Activated CD8-positive, alpha-beta memory T cell treated with anti-CD3 and anti-CD28 coated beads, Interleukin-2, amount 10 ng/mL, durations not matched to agents 7 days and 5 days (primary cell): ENCODE data around the gene RIPK1. TPM values are rescaled to one million over a fixed set of nuclear protein-coding genes. Genes with fewer than 3 reads are reported as not detected.
"Not testable (repeated sequence)": the region's sequence is repeated elsewhere in the genome, so short reads cannot be mapped to it uniquely, and the experiment has no call there.

Experiments used
- ATAC-seq: fragments of 150-1000 bp; cut with Tn5 transposase; one replicate; pipeline ENCODE4 v1.10.0; 2021; ENCODE audit warnings: moderate library complexity
- CTCF ChIA-PET: fragments of 350-600 bp; sonication (Branson Sonifier 250); formaldehyde crosslinking; loops from one replicate; lab custom pipeline; 2021; ENCODE audit warnings: antibody characterized with exemption; lab: Charles Lee
- DNase-seq: peaks from one replicate; pipeline ENCODE4 v3.0.0-alpha.2; 2020
- H3K27ac Mint-ChIP-seq: one replicate; pipeline ENCODE4 v1.8.0; 2021; ENCODE audit warnings: mild to moderate bottlenecking, mixed read lengths
- H3K27me3 Mint-ChIP-seq: one replicate; pipeline ENCODE4 v1.8.0; 2021; ENCODE audit warnings: mixed read lengths
- H3K36me3 Mint-ChIP-seq: one replicate; pipeline ENCODE4 v1.8.0; 2021; ENCODE audit warnings: mild to moderate bottlenecking, mixed read lengths
- H3K4me1 Mint-ChIP-seq: one replicate; pipeline ENCODE4 v1.8.0; 2021; ENCODE audit warnings: mixed read lengths
- H3K4me3 Mint-ChIP-seq: one replicate; pipeline ENCODE4 v1.8.0; 2021; ENCODE audit warnings: mild to moderate bottlenecking, moderate library complexity, mixed read lengths
- H3K9me3 Mint-ChIP-seq: one replicate; pipeline ENCODE4 v1.8.0; 2022; ENCODE audit warnings: low read depth, mixed read lengths
- total RNA-seq, 2 experiments: library from RNA; stranded (reverse); gene quantifications; one replicate each; pipeline ENCODE4 v1.2.3, GENCODE V29; 2021

Gene RIPK1
- total RNA-seq, 2 experiments from 2014 or later, result 26.6 to 29.6 TPM

- no peaks in the 10 kb centered on the region for H3K9me3 Mint-ChIP-seq
- CTCF ChIA-PET, result interaction anchor here (0.7 to 1.5 kb wide), 4 partner anchors 11 to 315 kb away, joined by 3 to 4 read pairs (median 3); partner anchors contain the start of gene BPHL
- no peaks in the 10 kb centered on the region for H3K27me3 Mint-ChIP-seq
- no peak overlapping the region for H3K4me3 Mint-ChIP-seq
- H3K4me1 Mint-ChIP-seq, result peaks cover 40% of the 10 kb centered on the region
- no peak overlapping the region for H3K27ac Mint-ChIP-seq
- DNase-seq (no peak), ATAC-seq (no peak)
- peaks cover 41% of the 10 kb centered on the region for H3K36me3 Mint-ChIP-seq
Observed at GRCh38 chr6:3076320-3076719, 8.0 kb downstream of the RIPK1 start.

- H3K27me3 Mint-ChIP-seq, result no peaks in the 10 kb centered on the region
- ATAC-seq (no peak), DNase-seq (no peak)
- H3K9me3 Mint-ChIP-seq, result no peaks in the 10 kb centered on the region
- H3K4me3 Mint-ChIP-seq, result no peak overlapping the region
- peaks cover 32% of the 10 kb centered on the region for H3K4me1 Mint-ChIP-seq
- H3K27ac Mint-ChIP-seq, result no peak overlapping the region
- peaks cover 47% of the 10 kb centered on the region for H3K36me3 Mint-ChIP-seq
- CTCF ChIA-PET, result interaction anchor here (1.4 kb wide), 1 partner anchor 42 kb away, joined by 4 read pairs; the partner anchor contains the start of gene BPHL
Observed at GRCh38 chr6:3077430-3077829, 9.1 kb downstream of the RIPK1 start.

- H3K27me3 Mint-ChIP-seq, H3K27ac Mint-ChIP-seq, ATAC-seq, H3K9me3 Mint-ChIP-seq, DNase-seq, H3K4me3 Mint-ChIP-seq: not testable (repeated sequence)
- Mint-ChIP-seq H3K4me1 (peaks cover 27% of the 10 kb centered on the region), H3K36me3 (peaks cover 57% of the 10 kb centered on the region)
- CTCF ChIA-PET, result interaction anchor here (1.0 to 1.5 kb wide), 2 partner anchors 10 to 18 kb away, joined by 3 read pairs; partner anchors contain the start of gene RIPK1
Observed at GRCh38 chr6:3078952-3079351, 10.7 kb downstream of the RIPK1 start.

- Mint-ChIP-seq H3K4me3 (no peak overlapping the region), H3K36me3 (peaks cover 62% of the 10 kb centered on the region), H3K9me3 (no peaks in the 10 kb centered on the region), H3K27me3 (no peaks in the 10 kb centered on the region), H3K27ac (no peak overlapping the region), H3K4me1 (peaks cover 26% of the 10 kb centered on the region)
- DNase-seq (no peak), ATAC-seq (no peak)
- CTCF ChIA-PET, result interaction anchor here (1.5 kb wide), 2 partner anchors 9 to 17 kb away, joined by 3 to 4 read pairs; no protein-coding TSS in a partner anchor
Observed at GRCh38 chr6:3079682-3080081, 11.4 kb downstream of the RIPK1 start.

GRCh38 chr6:3081960-3082359, 13.7 kb downstream of the RIPK1 start:
- no peak for DNase-seq
- no peaks in the 10 kb centered on the region for H3K27me3 Mint-ChIP-seq
- H3K36me3 Mint-ChIP-seq, result peaks cover 79% of the 10 kb centered on the region
- no peak overlapping the region for H3K4me3 Mint-ChIP-seq
- ATAC-seq, result no peak
- no peaks in the 10 kb centered on the region for H3K9me3 Mint-ChIP-seq
- no peak overlapping the region for H3K27ac Mint-ChIP-seq
- CTCF ChIA-PET, result no interaction called here
- peaks cover 12% of the 10 kb centered on the region for H3K4me1 Mint-ChIP-seq

- no peak overlapping the region for H3K27ac Mint-ChIP-seq
Observed at GRCh38 chr6:3085074-3085473, 16.8 kb downstream of the RIPK1 start.

GRCh38 chr6:3086282-3086946, 18.1 kb downstream of the RIPK1 start:
- CTCF ChIA-PET, result interaction anchor here (2.9 kb wide), 1 partner anchor 10 kb away, joined by 11 read pairs; no protein-coding TSS in a partner anchor
- no peaks in the 10 kb centered on the region for H3K27me3 Mint-ChIP-seq
- H3K36me3 Mint-ChIP-seq, result peaks cover 71% of the 10 kb centered on the region

More at GRCh38 chr6:3085074-3085473, 16.8 kb downstream of the RIPK1 start:
- Mint-ChIP-seq H3K27me3 (no peaks in the 10 kb centered on the region), H3K4me1 (peaks cover 25% of the 10 kb centered on the region), H3K9me3 (no peaks in the 10 kb centered on the region), H3K4me3 (no peak overlapping the region), H3K36me3 (peaks cover 75% of the 10 kb centered on the region)
- no peak for ATAC-seq
- CTCF ChIA-PET, result interaction anchor here (1.2 to 2.9 kb wide), 2 partner anchors 12 to 14 kb away, joined by 3 to 11 read pairs; no protein-coding TSS in a partner anchor
- DNase-seq, result no peak

GRCh38 chr6:3088446-3088845, 20.2 kb downstream of the RIPK1 start:
- Mint-ChIP-seq H3K27ac (peak overlapping the region; percentile 54), H3K9me3 (no peaks in the 10 kb centered on the region), H3K27me3 (no peaks in the 10 kb centered on the region), H3K4me1 (peaks cover 25% of the 10 kb centered on the region), H3K36me3 (peaks cover 56% of the 10 kb centered on the region), H3K4me3 (no peak overlapping the region)
- peak; percentile 63 for DNase-seq
- ATAC-seq, result peak; percentile 60
- CTCF ChIA-PET, result interaction anchor here (0.7 to 1.2 kb wide), 2 partner anchors 8 to 23 kb away, joined by 3 to 4 read pairs; no protein-coding TSS in a partner anchor

More at GRCh38 chr6:3086282-3086946, 18.1 kb downstream of the RIPK1 start:
- DNase-seq (no peak), ATAC-seq (no peak)
- Mint-ChIP-seq H3K4me3 (no peak overlapping the region), H3K4me1 (peaks cover 25% of the 10 kb centered on the region), H3K27ac (no peak overlapping the region), H3K9me3 (no peaks in the 10 kb centered on the region)

GRCh38 chr6:3088968-3089367, 20.7 kb downstream of the RIPK1 start:
- H3K9me3 Mint-ChIP-seq, result no peaks in the 10 kb centered on the region
- no peak for DNase-seq
- H3K36me3 Mint-ChIP-seq, result peaks cover 52% of the 10 kb centered on the region
- peaks cover 25% of the 10 kb centered on the region for H3K4me1 Mint-ChIP-seq
- no peak overlapping the region for H3K4me3 Mint-ChIP-seq
- CTCF ChIA-PET, result interaction anchor here (1.2 kb wide), 1 partner anchor 9 kb away, joined by 4 read pairs; no protein-coding TSS in a partner anchor
- no peak for ATAC-seq
- peak overlapping the region; percentile 54 for H3K27ac Mint-ChIP-seq
- no peaks in the 10 kb centered on the region for H3K27me3 Mint-ChIP-seq

- H3K4me1 Mint-ChIP-seq, result peaks cover 21% of the 10 kb centered on the region
- CTCF ChIA-PET, result interaction anchor here (1.4 kb wide), 1 partner anchor 19 kb away, joined by 3 read pairs; no protein-coding TSS in a partner anchor
- ATAC-seq, result no peak
- H3K27ac Mint-ChIP-seq, result no peak overlapping the region
- no peak overlapping the region for H3K4me3 Mint-ChIP-seq
- H3K27me3 Mint-ChIP-seq, result no peaks in the 10 kb centered on the region
- H3K9me3 Mint-ChIP-seq, result no peaks in the 10 kb centered on the region
- DNase-seq, result no peak
- H3K36me3 Mint-ChIP-seq, result peaks cover 48% of the 10 kb centered on the region
Observed at GRCh38 chr6:3090013-3090412, 21.7 kb downstream of the RIPK1 start.

- Mint-ChIP-seq H3K4me3 (no peak overlapping the region), H3K27me3 (no peaks in the 10 kb centered on the region), H3K4me1 (peaks cover under 1% of the 10 kb centered on the region), H3K9me3 (no peaks in the 10 kb centered on the region), H3K36me3 (peaks cover 35% of the 10 kb centered on the region), H3K27ac (no peak overlapping the region)
- DNase-seq, result no peak
- CTCF ChIA-PET, result interaction anchor here (2.0 kb wide), 1 partner anchor 638 kb away, joined by 4 read pairs; no protein-coding TSS in a partner anchor
- ATAC-seq, result no peak
Observed at GRCh38 chr6:3094815-3095214, 26.5 kb downstream of the RIPK1 start.

- CTCF ChIA-PET, result no interaction called here
- Mint-ChIP-seq H3K27ac (no peak overlapping the region), H3K36me3 (peaks cover 60% of the 10 kb centered on the region), H3K4me1 (peaks cover 12% of the 10 kb centered on the region), H3K4me3 (no peak overlapping the region), H3K9me3 (no peaks in the 10 kb centered on the region), H3K27me3 (no peaks in the 10 kb centered on the region)
- ATAC-seq (peak; percentile 45), DNase-seq (no peak)
Observed at GRCh38 chr6:3102875-3103274, 34.6 kb downstream of the RIPK1 start.

GRCh38 chr6:3108746-3109414, 40.6 kb downstream of the RIPK1 start:
- DNase-seq, result no peak
- H3K4me3 Mint-ChIP-seq, result no peak overlapping the region
- ATAC-seq, result no peak
- peaks cover 50% of the 10 kb centered on the region for H3K36me3 Mint-ChIP-seq
- H3K4me1 Mint-ChIP-seq, result peaks cover 5% of the 10 kb centered on the region
- CTCF ChIA-PET, result interaction anchor here (0.7 to 2.5 kb wide), 2 partner anchors 12 to 19 kb away, joined by 3 to 11 read pairs; no protein-coding TSS in a partner anchor
- H3K27me3 Mint-ChIP-seq, result no peaks in the 10 kb centered on the region
- H3K9me3 Mint-ChIP-seq, result no peaks in the 10 kb centered on the region
- H3K27ac Mint-ChIP-seq, result peak overlapping the region; percentile 2
